Dermis blood vessel endothelial cell (primary cell): ENCODE measurements around the gene MINDY3. TPM values are rescaled to one million over a fixed set of nuclear protein-coding genes. Genes with fewer than 3 reads are reported as not detected.

ENCODE experiments used
- DNase-seq: peaks from one replicate; pipeline ENCODE4 v3.0.0; 2010
- total RNA-seq: library from RNA; depleted of rRNA; stranded (reverse); fragments of >200 nt; gene quantifications from 2 replicates; pipeline ENCODE4 v1.2.3, GENCODE V29; 2014

Gene MINDY3
- total RNA-seq, 1 donor from 2014 or later = 29.8 TPM

GRCh38 chr10:15735763-15736162, 124.5 kb downstream of the MINDY3 start:
- no peak for DNase-seq

GRCh38 chr10:15730341-15730740, 130.0 kb downstream of the MINDY3 start:
- DNase-seq = no peak

GRCh38 chr10:15729890-15730289, 130.4 kb downstream of the MINDY3 start:
- DNase-seq = no peak

Other genes starting within 250 kb of the MINDY3 start
- gene ITGA8, start 140.6 kb downstream of the MINDY3 start, total RNA-seq = 0.23 and 0.34 TPM in 2 replicates